T-helper 2 cell treated with Interferon-gamma antibody and Interleukin-4, amounts not matched to agents 100 ng/mL and 5 ng/mL, for 36 hours (primary cell): ENCODE results near the gene STAG1. TPM values are rescaled to one million over a fixed set of nuclear protein-coding genes. Genes with fewer than 3 reads are reported as not detected.
"Not testable (repeated sequence)": the region's sequence is repeated elsewhere in the genome, so short reads cannot be mapped to it uniquely, and the experiment has no call there.

Source experiments
- intact Hi-C: fragments of 100-400 bp; cut with micrococcal nuclease; formaldehyde crosslinking; loops from one replicate; pipeline ENCODE4 v1.15.1; 2023
- total RNA-seq: library from RNA; stranded (reverse); gene quantifications from 2 replicates; pipeline ENCODE4 v1.2.3, GENCODE V29; 2022

STAG1 gene
- total RNA-seq, 1 donor from 2014 or later: 48.7 TPM

DNA sequence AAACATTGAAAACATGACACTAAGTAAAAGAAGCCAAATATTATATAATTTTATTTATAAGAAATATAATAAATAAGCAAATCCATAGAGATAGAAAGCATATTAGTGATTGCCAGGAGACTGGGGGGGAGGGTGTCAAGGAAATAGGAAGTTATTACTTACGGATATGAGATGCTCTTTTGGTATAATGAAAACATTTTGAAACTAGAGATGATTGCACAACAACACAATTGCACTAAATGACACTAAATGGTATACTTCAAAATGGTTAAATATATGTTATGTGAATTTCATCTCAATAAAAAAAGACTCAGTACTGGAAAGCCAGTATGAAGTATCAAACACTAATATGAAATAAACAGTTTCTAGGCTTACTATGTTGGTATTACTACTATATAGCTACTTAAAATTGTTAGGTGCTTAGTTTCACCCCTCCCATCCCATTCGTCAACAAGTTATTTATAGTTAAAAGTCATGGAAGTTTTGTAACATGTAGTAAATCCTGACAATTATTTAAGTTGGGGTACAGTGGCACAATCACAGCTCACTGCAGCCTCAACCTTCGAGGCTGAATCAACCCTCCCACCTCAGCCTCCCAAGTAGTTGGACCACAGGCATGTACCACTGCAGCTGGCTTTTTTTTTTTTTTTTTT is 43.7 kb downstream of the STAG1 start:
- intact Hi-C loops: no loop called here

- intact Hi-C loops: no loop called here
These were observed 48.7 kb downstream of the STAG1 start for GRCh38 chr3:136703429-136703828.

DNA sequence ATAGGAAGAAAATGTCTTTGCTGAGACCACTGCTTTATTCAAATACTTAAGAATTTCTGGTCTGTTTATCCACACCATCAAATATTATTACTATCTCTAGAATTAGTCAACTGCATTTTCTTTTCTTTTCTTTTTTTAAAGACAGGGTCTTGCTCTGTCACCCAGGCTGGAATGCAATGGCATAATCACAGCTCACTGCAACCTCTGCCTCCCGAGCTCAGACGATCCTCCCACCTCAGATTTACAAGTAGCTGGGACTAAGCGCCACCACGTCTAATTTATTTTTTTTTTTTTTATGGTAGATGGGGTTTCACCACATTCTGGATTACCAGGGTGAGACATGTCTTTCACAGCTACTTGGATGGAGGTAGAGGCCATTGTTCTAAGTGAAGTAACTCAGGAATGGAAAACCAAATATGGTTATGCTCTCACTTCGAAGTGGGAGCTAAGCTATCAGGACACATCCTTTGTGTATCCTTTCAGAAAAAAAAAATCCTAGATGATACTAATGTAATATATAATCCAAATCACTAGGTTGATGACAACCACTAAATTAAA is 52.8 kb downstream of the STAG1 start:
- intact Hi-C loops: no loop called here

DNA sequence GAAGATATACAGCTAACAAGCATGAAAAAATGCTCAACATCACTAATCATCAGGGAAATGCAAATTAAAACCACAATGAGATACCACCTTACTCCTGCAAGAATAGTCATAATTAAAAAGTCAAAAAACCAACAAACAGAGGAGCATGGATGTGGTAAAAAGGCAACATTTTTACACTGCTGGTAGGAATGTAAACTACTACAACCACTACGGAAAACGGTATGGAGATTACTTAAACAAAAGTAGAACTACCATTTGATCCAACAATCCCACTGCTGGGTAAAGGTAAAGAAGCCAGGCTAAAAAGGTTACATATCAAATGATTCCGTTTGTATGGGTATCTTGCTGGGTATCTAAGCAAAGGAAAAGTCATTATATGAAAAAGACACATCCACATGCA is 53.8 kb downstream of the STAG1 start:
- intact Hi-C loops: no loop called here

- intact Hi-C loops: no loop called here
These were observed 55.4 kb downstream of the STAG1 start for GRCh38 chr3:136696797-136697196.

GRCh38 chr3:136694321-136694720 is 57.9 kb downstream of the STAG1 start:
- intact Hi-C loops: no loop called here

DNA sequence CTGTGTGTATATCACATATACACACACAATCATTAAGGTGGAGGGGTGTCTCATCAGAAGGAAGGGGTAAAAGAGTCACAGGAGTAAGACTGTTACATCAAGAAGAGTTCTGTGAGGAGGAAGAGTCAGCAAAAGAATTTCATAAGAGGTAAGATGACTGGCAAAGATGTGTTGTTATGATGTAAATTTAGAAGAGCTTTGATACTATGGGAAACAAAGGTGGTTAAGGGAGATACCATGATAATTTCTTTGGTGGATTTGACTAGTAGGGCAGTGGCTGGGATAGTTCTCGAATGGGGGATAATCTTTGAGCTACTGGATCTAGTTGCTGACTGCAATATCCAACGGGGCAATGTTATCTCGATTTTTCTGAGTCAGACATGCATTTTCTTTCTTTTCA is 61.6 kb downstream of the STAG1 start:
- intact Hi-C loops: no loop called here

DNA sequence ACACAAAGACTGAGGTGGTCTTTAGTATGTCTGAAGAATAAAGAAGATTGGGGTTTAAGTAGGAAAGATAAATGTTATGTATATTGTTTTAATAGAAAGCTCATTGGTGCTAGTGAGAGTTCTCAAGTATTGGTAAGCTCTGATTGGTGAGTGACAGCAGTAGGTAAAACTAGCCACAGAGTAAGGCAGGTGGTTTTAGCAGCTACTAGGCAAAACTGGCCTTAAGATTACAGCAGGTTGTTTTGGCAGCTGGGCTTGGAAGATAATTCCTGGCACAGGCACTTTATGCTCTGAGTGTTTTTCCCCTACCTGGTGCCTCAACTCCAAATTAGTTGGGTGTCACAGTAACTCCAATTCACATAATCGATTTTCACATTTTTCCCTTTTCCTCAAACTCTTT is 66.3 kb downstream of the STAG1 start:
- intact Hi-C loops: no loop called here

DNA sequence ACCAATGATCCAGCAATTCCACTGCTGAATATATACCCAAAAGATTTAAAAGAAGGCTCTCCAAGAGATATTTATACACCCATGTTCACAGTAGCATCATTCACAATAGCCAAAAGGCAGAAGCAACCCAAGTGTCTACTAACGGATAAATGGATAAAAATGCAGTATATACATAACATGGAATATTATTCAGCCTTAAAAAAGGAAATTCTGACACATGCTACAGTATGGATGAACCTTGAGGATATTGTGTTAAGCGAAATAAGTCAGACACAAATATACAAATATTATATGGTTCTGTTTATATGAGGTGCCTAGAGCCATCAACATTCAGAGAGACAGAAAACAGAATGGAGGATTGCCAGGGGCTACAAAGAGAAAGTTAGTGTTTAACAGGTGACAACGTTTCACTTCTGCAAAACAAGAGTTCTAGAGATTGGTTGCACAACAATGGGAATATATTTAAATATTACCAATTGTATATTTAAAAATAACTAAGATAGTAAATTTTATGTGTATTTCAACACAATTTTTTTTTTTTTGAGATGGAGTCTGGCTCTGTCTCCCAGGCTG is 69.4 kb downstream of the STAG1 start:
- intact Hi-C loops: no loop called here

GRCh38 chr3:136678981-136679380 is 73.2 kb downstream of the STAG1 start:
- intact Hi-C loops: no loop called here

DNA sequence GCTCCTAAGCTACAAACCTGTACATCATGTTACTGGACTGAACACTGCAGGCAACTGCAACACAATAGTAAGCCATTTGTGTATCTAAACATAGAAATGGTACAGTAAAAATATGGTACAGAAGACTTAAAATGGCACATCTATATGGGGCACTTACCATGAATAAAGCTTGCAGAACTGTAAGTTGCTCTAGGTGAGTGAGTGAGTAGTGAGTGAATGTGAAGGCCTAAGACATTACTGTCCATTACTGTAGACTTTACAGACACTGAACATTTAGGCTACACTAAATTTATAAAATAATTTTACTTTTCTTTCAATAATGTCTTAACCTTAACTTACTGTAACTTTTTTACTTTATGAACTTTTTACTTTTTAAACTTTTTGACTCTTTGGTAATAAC is 76.2 kb downstream of the STAG1 start:
- intact Hi-C loops: no loop called here

DNA sequence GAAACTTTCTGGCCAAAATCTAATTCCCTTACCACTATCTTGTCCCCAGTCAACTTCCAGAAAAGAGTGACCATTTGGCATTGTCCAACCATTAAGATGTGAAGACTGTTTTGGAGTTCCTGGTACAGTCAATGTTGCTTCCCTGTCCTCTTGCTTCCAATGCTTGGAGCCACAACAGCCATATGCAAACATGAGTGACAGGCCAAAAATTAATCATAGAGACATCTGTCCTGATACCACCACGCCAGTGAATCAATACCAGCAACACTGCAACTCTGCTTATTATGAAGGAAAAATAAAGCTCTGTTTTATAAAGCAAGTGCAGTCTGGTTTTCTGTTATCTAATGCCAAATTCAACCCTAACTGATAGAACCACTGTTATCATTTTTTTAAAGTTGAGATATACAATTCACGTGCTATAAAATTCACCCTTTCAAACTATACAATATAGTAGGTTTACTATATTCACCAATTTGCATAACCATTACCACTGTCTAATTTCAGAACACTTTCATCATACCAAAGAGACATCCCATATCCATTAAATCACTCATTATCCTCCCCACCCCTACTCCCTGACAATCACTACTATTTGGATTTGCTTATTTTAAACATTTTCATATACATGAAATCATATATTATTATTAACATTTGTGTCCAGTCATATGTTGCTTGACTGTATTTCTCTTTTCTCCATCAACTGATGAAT is 76.9 kb downstream of the STAG1 start:
- intact Hi-C loops: no loop called here

DNA sequence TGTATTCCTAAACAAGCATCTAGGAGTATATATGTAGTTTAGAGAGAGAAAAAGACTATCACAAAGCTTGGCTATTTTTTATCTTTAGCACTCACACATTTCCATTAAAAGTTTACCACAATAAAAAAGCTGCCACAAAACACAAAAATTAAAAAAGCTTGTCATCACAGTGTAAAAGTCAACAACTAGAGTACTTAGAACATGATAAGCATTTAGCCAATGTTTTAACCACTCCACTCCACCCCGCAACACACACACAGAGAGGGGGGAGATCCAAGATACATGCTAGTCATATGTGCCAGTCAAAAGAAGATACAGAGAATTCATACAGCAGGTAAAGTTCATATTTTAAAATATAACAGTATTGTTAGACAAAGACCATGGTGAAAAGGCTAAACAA is 79.7 kb downstream of the STAG1 start:
- intact Hi-C loops: no loop called here

DNA sequence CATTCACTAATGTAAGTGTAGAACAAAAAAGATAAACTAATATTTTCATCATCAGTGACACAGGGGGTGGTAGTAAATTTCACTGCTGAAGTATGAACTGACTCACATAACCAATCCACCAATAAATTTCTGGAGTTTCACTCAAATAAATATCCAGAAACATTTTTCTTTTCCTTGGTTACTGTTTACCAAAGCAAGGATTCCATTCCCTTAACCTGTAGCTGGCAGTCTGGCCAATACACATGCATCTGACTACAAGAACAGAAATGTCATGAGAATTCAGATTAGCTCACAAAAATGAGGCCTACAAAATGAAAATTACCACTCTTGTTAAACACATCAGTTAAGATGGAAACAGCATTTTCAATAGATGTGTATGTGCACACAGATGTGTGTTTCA is 80.3 kb downstream of the STAG1 start:
- intact Hi-C loops: no loop called here

- intact Hi-C loops: no loop called here
These were observed 82.0 kb downstream of the STAG1 start for GRCh38 chr3:136670166-136670565.

- intact Hi-C loops: no loop called here
These were observed 85.1 kb downstream of the STAG1 start for GRCh38 chr3:136667081-136667480.

DNA sequence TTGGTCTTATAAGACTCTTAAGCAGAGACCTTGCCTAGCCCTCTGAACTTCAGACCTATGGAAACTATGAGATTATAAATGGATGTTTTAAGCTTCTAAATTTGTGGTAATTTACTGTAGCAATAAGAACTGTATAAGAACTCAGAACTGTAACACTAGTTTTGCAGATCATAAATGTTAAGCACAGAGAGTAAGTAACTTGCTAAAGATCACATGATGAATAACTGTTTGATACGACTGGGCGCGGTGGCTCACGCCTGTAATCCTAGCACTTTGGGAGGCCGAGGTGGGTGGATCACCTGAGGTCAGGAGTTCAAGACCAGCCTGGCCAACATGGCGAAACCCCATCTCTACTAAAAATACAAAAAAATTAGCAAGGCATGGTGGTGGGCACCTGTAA is 85.9 kb downstream of the STAG1 start:
- intact Hi-C loops: not testable (repeated sequence)

DNA sequence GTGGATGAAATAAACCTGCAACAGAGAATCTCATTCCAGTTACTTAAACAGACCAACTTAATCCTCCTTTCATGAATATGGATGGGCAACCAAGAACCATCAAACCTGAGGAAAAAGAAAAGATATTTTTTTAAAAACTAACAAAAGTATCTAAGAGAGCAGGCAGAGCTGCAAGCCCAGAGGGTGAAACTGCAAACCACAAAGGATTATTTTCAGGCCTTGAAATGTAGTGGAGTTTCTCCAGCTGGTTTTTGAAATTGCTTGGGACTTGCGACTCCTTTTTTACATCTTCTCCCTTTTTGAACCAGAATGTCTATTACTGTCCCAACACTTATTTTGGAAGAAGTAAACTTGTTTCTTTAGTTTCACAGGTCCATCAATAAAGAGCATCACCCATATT is 87.4 kb downstream of the STAG1 start:
- intact Hi-C loops: no loop called here

GRCh38 chr3:136661282-136661681 is 90.9 kb downstream of the STAG1 start:
- intact Hi-C loops: no loop called here

DNA sequence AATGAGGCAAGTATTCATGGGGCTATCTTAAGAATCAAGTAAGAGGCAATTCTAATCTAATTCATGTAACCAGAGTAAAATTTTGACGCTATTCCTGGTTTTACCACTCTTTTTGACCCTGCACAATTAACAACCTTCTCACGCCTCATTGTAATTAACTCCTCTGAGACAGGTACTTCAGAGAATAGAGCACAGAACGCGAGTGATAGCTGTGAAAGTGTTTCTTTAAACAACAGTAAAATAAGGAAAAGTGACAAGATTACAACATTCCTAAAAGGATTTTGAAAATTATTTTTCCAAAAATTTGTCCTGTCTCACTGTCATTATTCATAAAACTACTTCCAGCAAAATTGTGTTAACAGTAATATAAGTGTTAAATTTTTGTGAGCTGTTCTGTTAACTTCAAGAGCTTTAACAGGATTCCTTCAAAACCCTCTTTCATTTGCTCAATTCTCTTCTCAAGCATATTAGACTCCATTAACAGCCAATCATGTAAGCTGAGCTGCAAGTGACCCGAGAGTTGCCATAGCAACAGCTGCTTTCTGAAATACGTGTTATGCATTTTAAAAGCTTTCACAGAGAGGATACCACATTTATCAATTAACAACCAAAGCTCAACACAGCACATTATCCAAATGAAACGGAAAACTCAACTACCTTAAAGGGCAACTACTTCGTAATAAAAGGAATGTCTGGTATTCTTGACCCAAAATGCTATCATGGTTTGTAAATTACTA is 93.1 kb downstream of the STAG1 start:
- intact Hi-C loops: no loop called here

- intact Hi-C loops: no loop called here
These were observed 94.7 kb downstream of the STAG1 start for GRCh38 chr3:136657526-136657925.

DNA sequence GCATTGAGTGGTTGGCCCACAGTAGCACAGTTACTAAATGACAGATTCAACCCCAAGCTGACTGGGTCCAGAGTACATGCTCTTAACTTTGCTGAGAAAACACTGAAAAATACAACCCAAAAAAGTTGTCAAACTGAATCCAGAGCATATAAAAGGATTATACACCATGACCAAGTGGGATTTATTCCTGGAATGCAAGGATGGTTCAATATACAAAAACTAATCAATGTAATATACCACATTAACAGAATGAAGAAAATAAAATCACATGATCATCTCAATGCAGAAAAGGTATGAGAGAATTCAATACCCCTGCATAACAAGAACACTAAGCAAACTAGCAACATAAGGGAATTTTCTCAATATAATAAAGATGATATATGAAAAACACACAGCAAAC is 98.5 kb downstream of the STAG1 start:
- intact Hi-C loops: no loop called here
